Progenitor cell of endocrine pancreas (in vitro differentiated cells): ENCODE results near the gene SNAPC1. TPM values are rescaled to one million over a fixed set of nuclear protein-coding genes. Genes with fewer than 3 reads are reported as not detected.

Experiments
- DNase-seq: peaks from one replicate; pipeline ENCODE4 v3.0.0; 2021; ENCODE audit warnings: low spot score; ENCODE audit not compliant: unreplicated experiment
- H3K27ac Mint-ChIP-seq: 2 replicates; pipeline ENCODE4 v1.8.0; 2021; ENCODE audit warnings: mild to moderate bottlenecking, moderate library complexity, mixed read lengths
- H3K27me3 Mint-ChIP-seq: 2 replicates; pipeline ENCODE4 v1.8.0; 2021; ENCODE audit warnings: mixed read lengths
- H3K36me3 Mint-ChIP-seq: 2 replicates; pipeline ENCODE4 v1.8.0; 2022; ENCODE audit warnings: mixed read lengths; ENCODE audit not compliant: insufficient read depth
- H3K4me1 Mint-ChIP-seq: 2 replicates; pipeline ENCODE4 v1.8.0; 2021; ENCODE audit warnings: low read depth, mixed read lengths
- H3K4me3 Mint-ChIP-seq: 2 replicates; pipeline ENCODE4 v1.8.0; 2021; ENCODE audit warnings: low read depth, mild to moderate bottlenecking, moderate library complexity, mixed read lengths
- H3K9me3 Mint-ChIP-seq: 2 replicates; pipeline ENCODE4 v1.8.0; 2021; ENCODE audit warnings: low read depth, mixed read lengths
- long read RNA-seq: library from polyadenylated mRNA; unstranded; transcript quantifications from one replicate; pipeline ENCODE4 v2.0.0, GENCODE V29; 2020
- total RNA-seq: library from RNA; stranded (reverse); gene quantifications from 2 replicates; pipeline ENCODE4 v1.2.1, GENCODE V29; 2021
- TF ChIP-seq, protein P1 (sequence below): fragments of 200-600 bp; sonication (generic); IDR thresholded peaks from one replicate; pipeline ENCODE4 v1.5.0; 2021; ENCODE audit warnings: antibody characterized with exemption, mild to moderate bottlenecking; ENCODE audit not compliant: unreplicated experiment

Gene SNAPC1, protein sequence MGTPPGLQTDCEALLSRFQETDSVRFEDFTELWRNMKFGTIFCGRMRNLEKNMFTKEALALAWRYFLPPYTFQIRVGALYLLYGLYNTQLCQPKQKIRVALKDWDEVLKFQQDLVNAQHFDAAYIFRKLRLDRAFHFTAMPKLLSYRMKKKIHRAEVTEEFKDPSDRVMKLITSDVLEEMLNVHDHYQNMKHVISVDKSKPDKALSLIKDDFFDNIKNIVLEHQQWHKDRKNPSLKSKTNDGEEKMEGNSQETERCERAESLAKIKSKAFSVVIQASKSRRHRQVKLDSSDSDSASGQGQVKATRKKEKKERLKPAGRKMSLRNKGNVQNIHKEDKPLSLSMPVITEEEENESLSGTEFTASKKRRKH
- total RNA-seq, result 4.9 and 5.2 TPM in 2 replicates
- long read RNA-seq, transcript SNAPC1-201 (10 exons, 2,656 nt), result major isoform, 16 of 19 reads
- long read RNA-seq, partial matches to known transcripts, result 2 of 19 reads
- long read RNA-seq, other reads (novel, unspliced or antisense), result 1 of 19 reads

DNA sequence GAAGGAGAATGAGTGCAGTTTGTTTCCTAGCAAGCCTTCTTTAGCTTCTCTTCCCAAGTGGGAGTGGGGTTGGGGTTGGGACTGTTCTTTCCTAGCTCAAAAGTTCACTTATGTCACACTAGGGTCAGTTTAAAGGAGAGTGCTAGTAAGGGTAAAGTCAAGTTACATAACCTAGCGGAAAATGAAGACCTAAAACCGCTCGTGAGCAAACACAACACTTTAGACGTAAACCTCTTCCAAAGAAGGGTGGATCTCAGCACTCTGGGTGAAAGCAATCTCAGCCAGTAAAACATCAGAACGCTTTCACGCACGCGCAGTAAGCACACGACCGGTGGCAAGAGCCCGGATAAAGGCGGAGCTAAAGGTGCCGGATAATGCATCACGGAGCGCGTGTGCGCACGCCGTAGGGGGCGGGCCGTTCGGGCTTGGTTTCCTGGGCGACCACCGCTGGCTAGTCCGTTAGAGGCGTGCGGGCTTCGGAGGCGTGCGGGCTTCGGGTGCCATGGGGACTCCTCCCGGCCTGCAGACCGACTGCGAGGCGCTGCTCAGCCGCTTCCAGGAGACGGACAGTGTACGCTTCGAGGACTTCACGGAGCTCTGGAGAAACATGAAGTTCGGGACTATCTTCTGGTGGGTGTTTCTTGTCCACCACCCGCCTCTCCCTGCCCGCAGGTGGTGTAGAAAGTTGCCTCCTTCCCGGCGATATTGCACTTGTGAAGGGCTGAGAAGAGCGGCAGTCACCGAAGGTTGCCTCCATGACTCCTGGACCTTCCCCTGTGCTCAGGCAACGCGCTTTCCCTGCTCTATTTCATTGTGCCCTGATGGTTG lies at the start of gene SNAPC1:
TSS of gene SNAPC1 (plus strand) at position 462 of the 828 bp plus-strand sequence. CDS start at position 503, 41 bp downstream.
- TF ChIP-seq, protein P1, sequence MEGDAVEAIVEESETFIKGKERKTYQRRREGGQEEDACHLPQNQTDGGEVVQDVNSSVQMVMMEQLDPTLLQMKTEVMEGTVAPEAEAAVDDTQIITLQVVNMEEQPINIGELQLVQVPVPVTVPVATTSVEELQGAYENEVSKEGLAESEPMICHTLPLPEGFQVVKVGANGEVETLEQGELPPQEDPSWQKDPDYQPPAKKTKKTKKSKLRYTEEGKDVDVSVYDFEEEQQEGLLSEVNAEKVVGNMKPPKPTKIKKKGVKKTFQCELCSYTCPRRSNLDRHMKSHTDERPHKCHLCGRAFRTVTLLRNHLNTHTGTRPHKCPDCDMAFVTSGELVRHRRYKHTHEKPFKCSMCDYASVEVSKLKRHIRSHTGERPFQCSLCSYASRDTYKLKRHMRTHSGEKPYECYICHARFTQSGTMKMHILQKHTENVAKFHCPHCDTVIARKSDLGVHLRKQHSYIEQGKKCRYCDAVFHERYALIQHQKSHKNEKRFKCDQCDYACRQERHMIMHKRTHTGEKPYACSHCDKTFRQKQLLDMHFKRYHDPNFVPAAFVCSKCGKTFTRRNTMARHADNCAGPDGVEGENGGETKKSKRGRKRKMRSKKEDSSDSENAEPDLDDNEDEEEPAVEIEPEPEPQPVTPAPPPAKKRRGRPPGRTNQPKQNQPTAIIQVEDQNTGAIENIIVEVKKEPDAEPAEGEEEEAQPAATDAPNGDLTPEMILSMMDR, result no peak
- Mint-ChIP-seq H3K27me3 (no peaks in the 10 kb centered on the region), H3K4me1 (peaks cover 33% of the 10 kb centered on the region), H3K36me3 (no peaks in the 10 kb centered on the region), H3K27ac (peak within 1 kb of the TSS; percentile 98), H3K4me3 (peak within 1 kb of the TSS; percentile 99), H3K9me3 (no peaks in the 10 kb centered on the region)
- DNase-seq, result peak; percentile 92

DNA sequence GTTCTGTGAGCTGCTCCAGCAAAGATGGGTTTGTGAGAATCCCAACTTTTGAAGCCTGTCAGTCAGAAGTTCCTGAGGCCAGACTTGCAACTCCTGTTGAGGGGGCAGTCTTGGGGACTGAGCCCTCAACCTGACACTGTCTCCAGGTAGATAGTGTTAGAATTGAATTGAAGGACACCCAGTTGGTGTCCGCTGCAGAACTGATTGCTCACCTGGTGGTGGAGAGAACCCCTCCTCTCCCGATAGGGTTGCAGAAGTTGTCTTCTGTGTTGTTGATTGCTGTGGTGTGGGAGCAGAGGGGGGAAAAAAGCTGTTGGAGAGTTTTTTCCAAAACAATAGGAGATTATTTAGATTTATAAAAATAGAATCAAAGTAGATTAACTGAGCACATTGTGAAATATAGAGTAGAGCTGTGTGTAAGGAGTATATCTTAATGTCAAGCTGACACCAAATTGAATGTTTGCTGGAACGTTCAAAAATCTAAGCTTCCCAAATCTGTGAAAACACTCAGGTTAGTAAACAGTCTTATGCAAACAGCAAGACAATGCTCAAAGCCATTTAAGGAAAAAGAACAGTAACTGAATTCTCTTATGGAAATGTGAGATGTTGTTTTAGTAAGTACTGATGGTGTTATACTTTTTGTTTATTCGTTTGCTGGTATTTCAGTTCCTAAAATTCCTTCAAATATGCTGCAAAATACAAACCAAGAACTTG lies 48.3 kb upstream of the SNAPC1 start:
- Mint-ChIP-seq H3K9me3 (no peaks in the 10 kb centered on the region), H3K27me3 (no peaks in the 10 kb centered on the region), H3K4me1 (peaks cover 40% of the 10 kb centered on the region), H3K4me3 (no peak overlapping the region), H3K27ac (peak overlapping the region; percentile 13), H3K36me3 (no peaks in the 10 kb centered on the region)
- no peak for DNase-seq
- TF ChIP-seq, protein P1, result no peak

DNA sequence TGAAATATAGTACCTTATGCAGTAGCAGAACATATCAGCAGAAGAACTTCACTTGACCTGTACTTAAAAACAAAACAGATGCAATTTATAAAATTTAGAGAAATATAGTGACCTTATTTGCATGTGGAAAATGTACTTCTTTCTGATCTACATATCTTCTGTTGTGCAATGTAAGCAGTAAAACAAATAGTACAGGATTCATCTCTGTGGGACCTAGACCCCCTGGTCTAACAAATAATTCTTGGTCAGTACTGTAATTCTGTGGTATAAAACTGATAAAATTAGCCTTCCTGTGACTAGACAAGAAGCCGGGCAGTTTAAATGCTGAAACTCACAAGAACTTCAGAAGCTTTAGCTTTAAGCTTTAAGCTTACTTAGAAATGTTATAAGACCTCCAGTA lies 45.3 kb upstream of the SNAPC1 start:
- no peaks in the 10 kb centered on the region for H3K9me3 Mint-ChIP-seq
- H3K36me3 Mint-ChIP-seq, result peaks cover 4% of the 10 kb centered on the region
- no peak overlapping the region for H3K27ac Mint-ChIP-seq
- no peak overlapping the region for H3K4me3 Mint-ChIP-seq
- TF ChIP-seq, protein P1, result no peak
- H3K27me3 Mint-ChIP-seq, result no peaks in the 10 kb centered on the region
- DNase-seq, result no peak
- H3K4me1 Mint-ChIP-seq, result peaks cover 38% of the 10 kb centered on the region

DNA sequence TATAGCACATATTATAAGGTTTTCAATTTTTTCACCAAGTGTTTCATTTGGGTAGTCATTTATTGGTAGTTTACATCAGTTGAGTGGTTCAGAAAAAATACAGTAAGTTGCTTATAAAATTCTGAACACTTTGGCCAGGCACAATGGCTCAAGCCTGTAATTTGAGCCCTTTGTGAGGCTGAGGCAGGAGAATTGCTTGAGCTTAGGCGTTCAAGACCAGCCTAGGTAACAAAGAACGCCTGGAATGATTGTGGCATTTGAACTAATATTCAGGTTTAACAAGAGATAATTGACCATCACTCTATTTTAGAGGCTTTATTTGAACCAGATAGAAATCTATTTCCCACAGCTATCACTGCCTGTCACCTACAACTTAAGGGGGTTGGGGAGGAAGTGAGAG lies 44.2 kb upstream of the SNAPC1 start:
- Mint-ChIP-seq H3K9me3 (no peaks in the 10 kb centered on the region), H3K4me3 (no peak overlapping the region), H3K27me3 (no peaks in the 10 kb centered on the region), H3K36me3 (peaks cover 5% of the 10 kb centered on the region), H3K27ac (no peak overlapping the region), H3K4me1 (peaks cover 29% of the 10 kb centered on the region)
- TF ChIP-seq, protein P1, result no peak
- no peak for DNase-seq
